ENCODE data around the gene GNB1L.
"Not testable (repeated sequence)": the region's sequence is repeated elsewhere in the genome, so short reads cannot be mapped to it uniquely, and the experiment has no call there.

Gene GNB1L

DNA sequence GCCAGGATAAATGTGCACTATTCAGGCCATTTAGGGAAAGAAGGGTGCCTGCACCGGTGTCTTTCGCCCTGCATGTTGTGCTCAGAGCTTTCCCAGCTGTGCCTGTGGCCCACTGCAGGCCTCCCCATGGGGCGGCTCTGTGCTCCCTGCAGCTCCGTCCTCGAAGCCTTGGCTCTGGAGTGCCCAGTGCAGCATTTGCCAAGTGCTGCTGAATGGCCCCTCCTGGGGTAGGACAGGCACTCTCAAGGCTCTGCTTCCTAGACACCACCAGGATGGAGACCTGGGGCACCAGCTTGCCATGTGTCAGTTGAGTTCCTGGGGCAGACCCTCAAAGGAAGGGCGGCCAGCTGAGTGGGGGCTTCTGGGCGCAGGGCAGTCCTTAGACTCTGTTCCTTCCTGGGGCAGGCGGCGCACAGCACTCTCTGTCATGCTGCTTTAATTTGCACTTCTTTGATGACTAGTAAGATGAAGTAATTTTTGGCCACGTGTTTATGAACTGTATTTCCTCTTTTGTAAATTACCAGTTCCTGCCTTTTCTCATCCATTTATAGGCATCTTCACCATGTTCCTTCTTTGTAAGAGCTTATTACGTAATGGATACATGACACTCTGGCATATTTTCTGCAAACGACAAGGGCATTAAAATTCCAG is 32.1 kb upstream of the GNB1L start:
- CTCF ChIA-PET: interaction anchor here (2.0 to 9.2 kb wide), 2 partner anchors 24 to 156 kb away, joined by 12 to 58 read pairs; no protein-coding TSS in a partner anchor
- DNase-seq (ENCODE audit: low read depth, low spot score): no peak
- no peak overlapping the region for H3K4me3 ChIP-seq (ENCODE audit: low read depth, low read length)
- TF ChIP-seq, protein P1, sequence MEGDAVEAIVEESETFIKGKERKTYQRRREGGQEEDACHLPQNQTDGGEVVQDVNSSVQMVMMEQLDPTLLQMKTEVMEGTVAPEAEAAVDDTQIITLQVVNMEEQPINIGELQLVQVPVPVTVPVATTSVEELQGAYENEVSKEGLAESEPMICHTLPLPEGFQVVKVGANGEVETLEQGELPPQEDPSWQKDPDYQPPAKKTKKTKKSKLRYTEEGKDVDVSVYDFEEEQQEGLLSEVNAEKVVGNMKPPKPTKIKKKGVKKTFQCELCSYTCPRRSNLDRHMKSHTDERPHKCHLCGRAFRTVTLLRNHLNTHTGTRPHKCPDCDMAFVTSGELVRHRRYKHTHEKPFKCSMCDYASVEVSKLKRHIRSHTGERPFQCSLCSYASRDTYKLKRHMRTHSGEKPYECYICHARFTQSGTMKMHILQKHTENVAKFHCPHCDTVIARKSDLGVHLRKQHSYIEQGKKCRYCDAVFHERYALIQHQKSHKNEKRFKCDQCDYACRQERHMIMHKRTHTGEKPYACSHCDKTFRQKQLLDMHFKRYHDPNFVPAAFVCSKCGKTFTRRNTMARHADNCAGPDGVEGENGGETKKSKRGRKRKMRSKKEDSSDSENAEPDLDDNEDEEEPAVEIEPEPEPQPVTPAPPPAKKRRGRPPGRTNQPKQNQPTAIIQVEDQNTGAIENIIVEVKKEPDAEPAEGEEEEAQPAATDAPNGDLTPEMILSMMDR (IDR thresholded peaks at IDR 0.05; ENCODE audit: insufficient read depth, low read length, missing control alignments): no peak
- POLR2A ChIA-PET: no interaction called here

DNA sequence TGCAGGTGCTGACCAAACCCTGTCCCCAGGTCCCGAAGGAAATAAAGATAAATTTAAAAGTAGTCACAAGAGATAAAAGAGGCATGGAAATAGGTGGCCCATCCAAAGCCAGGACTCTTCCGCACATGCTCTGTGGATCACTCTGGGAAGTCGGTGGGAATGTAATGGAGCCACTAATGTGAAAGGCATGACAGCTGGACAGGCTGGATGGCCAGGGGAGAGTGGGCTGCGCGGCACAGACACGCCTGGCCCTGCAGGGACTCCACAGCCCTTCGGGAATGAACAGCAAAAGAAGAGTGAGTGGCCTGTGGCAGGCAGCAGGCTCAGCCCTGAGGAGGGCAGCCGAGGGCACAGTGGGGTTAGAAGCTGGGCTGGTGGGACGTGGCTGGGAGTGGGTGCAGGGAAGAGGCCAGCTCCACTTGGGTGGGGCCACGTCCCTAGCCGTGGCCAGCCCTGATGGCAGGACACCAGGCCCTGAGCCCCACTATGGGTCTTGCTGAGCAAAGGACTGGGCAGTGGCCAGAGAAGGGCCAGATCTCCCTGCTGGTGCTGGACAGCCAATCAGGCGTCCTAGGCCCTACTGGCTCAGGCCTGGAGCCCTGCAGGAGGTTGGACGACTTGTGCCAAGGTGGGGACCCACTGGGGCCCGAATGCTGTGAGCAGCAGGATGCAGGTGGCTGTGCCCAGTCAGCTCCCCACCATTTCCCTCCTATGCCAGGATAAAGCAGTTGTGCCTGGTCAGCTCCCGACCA is 31.3 kb upstream of the GNB1L start:
- DNase-seq (ENCODE audit: low read depth, low spot score): no peak
- ChIA-PET CTCF (interaction anchor here (2.0 to 9.2 kb wide), 2 partner anchors 24 to 155 kb away, joined by 12 to 58 read pairs; no protein-coding TSS in a partner anchor), POLR2A (no interaction called here)
- TF ChIP-seq, protein P1 (IDR thresholded peaks at IDR 0.05; ENCODE audit: insufficient read depth, low read length, missing control alignments): no peak
- H3K4me3 ChIP-seq (ENCODE audit: low read depth, low read length): no peak overlapping the region

DNA sequence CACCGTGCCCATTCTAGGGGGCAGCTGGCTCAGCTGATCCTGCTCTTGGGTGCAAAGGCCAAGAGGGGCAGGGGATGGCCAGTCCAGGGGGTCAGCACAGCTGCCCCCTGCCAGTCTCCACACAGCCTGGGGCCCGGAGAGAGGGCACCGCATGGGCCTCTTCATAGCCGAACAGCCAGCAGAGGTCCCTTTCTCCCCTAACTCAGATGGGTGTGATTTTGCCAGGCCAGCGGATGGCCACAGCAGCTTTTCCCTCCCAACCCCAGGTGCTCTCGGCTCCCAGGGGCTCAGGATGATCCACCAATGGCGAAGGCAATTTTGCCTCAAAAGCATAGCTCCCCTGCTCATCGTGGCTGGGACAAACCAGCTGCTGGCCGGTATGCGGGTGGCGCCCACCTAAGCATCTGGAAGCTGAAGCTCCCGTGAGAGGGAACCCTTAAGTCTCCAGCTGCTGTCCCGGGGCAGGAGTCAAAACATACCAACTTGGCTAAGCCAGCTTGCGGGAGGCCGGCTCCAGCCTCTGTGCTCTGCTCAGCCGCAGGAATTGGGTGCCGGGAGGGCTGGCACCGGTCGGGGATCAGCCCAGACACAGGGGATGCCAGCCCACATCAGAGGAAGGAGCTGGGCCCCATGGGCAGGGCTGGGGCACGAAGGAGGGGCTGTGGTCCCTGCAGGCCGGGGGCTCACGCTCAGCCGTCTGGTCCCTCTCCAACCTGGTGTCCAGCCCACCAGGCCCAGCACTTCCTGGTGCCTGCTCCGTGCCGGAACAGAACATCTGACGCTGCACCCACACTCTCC is 30.5 kb upstream of the GNB1L start:
- no peak overlapping the region for H3K4me3 ChIP-seq (ENCODE audit: low read depth, low read length)
- POLR2A ChIA-PET: no interaction called here
- TF ChIP-seq, protein P1 (IDR thresholded peaks at IDR 0.05; ENCODE audit: insufficient read depth, low read length, missing control alignments): no peak
- CTCF ChIA-PET: interaction anchor here (0.9 to 9.2 kb wide), 3 partner anchors 8 to 155 kb away, joined by 3 to 58 read pairs (median 4); no protein-coding TSS in a partner anchor
- no peak for DNase-seq (ENCODE audit: low read depth, low spot score)

DNA sequence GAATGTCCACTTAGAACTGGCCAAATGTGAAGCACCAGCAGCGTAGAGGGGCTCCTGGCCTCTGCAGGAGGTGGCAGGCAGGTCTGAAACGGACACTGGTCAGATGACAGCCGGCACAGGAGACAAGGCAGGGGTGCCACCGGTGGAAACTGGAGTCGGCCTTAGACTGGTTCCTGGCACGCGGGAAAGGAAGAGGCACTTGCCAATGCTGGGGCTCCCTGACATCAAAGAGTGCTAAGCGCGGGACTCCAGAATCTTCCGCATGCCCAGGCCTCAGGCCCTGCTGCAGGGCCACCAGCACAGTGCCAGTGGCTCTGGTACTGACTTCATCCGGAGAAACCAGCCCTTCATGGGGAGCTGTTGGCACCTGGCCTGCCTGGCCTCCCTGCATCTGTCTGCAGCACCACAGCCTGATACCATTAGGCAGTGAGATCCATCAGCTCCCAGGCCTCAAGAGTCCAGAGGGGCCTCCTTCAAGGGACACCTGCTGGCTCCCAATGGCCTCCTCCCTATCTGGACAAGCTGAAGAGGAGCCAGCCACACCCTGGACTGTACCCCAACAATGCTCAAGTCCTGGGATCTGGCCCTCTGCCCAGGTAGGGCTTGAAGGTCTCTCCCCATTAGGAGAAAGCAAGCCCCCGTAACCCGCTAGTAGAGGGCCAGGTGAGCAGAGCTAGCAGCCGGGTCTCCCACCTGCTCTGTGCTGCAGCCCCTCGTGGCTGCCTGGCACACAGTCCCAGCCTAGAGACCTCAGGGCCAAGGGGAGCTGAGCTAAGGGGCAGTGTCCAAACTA is 29.7 kb upstream of the GNB1L start:
- no peak overlapping the region for H3K4me3 ChIP-seq (ENCODE audit: low read depth, low read length)
- ChIA-PET POLR2A (no interaction called here), CTCF (interaction anchor here (0.9 to 9.2 kb wide), 3 partner anchors 8 to 154 kb away, joined by 3 to 58 read pairs (median 4); no protein-coding TSS in a partner anchor)
- DNase-seq (ENCODE audit: low read depth, low spot score): no peak
- TF ChIP-seq, protein P1 (IDR thresholded peaks at IDR 0.05; ENCODE audit: insufficient read depth, low read length, missing control alignments): no peak

DNA sequence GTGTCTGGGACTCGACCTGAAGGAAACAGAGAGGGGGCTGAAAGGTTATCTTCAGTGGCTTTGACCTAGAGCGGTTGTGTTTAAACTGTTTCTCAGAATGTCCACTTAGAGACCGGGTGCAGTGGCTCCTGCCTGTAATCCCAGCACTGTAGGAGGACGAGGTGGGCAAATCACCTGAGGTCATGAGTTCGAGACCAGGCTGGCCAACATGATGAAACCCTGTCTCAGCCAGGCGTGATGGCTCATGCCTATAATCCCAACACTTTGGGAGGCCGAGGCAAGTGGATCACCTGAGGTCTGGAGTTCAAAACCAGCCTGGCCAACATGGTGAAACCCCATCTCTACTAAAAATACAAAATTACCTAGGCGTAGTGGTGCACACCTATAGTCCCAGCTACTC is 28.8 kb upstream of the GNB1L start:
- H3K4me3 ChIP-seq (ENCODE audit: low read depth, low read length); DNase-seq (ENCODE audit: low read depth, low spot score); POLR2A ChIA-PET: not testable (repeated sequence)
- CTCF ChIA-PET: interaction anchor here (1.5 kb wide), 1 partner anchor 9 kb away, joined by 4 read pairs; no protein-coding TSS in a partner anchor
